GM12872 (cell line): ENCODE results near the gene MEIS1.

Experiments
- TF ChIP-seq, protein P1 (sequence below): IDR thresholded peaks from 3 replicates; pipeline ENCODE4 v1.5.1; 2011; ENCODE audit warnings: low read depth, mild to moderate bottlenecking, low read length, moderate library complexity; ENCODE audit not compliant: insufficient read depth

Gene MEIS1

DNA sequence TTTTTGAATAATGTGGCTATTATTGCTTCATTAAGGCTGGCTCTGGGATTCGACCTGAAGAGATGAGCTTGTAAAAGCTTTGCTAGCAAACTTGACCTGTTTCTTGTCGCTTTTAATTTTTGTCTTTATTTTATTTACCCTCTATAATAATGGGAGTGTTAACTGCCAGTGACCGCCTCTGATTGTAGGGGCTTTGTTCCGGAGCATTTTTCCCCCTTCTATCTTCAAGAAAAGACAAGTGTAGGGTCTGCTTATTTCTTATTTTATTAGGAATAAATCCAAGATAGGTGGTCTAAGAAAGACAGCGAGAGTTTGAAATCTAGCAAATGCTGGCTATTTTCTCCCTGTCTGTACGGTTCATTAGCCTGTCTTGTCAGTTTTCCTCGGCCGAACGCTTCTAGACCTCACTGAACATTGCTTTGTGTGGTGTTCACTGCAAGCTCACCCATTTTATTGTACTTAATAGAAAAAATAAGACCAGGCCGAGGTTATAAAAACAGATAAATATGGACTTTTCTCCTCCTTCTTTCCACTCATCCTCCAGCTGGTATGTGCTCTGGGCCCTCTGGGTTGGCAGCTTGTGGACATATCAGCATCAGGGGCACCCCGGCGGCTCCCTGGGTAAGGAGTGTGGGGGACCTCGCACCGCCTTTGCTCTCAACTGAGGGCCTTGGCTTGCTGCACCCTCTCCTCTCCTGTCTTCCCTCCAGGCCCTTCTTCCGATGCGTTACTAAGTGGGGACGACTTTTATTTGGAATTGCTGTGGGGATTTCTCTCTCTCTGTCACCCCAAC, 8.5 kb downstream of the MEIS1 start:
- TF ChIP-seq, protein P1, sequence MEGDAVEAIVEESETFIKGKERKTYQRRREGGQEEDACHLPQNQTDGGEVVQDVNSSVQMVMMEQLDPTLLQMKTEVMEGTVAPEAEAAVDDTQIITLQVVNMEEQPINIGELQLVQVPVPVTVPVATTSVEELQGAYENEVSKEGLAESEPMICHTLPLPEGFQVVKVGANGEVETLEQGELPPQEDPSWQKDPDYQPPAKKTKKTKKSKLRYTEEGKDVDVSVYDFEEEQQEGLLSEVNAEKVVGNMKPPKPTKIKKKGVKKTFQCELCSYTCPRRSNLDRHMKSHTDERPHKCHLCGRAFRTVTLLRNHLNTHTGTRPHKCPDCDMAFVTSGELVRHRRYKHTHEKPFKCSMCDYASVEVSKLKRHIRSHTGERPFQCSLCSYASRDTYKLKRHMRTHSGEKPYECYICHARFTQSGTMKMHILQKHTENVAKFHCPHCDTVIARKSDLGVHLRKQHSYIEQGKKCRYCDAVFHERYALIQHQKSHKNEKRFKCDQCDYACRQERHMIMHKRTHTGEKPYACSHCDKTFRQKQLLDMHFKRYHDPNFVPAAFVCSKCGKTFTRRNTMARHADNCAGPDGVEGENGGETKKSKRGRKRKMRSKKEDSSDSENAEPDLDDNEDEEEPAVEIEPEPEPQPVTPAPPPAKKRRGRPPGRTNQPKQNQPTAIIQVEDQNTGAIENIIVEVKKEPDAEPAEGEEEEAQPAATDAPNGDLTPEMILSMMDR: no peak

GRCh38 chr2:66443979-66444861, 9.3 kb downstream of the MEIS1 start:
- TF ChIP-seq, protein P1: no peak

GRCh38 chr2:66445076-66445924, 10.4 kb downstream of the MEIS1 start:
- TF ChIP-seq, protein P1: no peak

DNA sequence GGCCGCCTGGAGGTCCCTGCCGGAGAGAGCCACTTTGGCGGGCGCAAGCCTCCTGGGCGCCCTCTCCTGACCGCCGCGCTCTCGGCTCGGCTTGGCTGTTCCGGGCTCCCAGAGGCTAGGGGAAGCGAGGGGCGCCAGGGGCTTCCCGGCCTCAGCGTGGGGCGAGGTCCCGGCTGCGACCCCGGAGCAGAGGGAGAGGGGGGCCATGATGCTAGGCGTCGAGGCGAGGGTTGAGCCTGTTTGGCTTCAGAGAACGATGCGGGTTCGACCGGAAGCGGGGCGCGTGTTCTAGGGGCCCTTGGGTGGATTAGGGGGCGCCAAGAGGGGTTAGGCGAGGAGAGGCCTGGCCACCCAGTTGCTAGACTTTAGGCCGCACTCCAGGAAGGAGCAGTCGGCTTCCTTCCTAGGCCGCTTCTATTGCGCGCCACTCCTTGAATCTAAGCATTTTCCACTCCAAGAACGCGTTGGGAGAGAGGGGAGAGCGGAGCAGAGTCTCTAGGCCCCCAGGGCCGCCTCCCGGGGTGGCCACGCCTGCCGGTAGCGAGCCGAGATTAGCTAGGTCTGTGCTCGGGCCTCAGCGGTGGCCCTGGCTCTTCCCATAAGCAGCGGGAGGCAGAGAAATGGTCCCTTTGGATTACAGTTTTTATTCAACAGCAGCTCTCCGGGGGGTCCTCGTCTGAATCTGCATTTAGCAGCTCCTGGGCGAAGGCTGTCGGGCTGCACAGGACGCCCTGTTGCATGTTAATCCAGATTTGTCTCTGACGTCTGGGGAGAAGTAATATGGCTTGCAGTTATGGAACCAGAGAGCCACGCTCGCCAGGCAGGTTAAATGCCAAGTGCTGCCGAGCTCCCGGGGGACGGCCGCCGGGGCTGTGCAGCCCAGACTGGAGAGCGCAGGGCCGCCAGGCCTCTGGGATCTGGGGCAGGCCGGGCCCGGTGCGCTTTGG, 11.3 kb downstream of the MEIS1 start:
- TF ChIP-seq, protein P1: no peak

DNA sequence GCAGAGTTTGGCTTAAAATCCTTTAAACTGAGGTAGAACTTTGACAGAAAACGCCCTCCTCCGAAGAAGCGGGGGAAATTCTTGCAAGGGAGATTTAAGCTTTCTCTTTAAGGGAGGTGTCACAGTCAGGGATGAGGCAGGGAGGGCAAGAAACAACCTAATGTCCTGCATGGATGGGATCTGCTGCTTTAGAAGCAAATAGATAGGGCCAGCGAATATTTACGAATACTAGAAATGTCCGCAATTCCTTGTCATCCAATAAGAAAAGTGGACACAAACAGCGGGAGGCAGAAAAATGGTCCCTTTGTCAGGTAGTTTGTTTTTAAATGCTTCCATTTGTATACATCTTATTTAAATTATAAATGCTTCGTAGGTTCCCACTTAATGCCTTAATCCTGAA, 12.0 kb downstream of the MEIS1 start:
- TF ChIP-seq, protein P1: no peak

DNA sequence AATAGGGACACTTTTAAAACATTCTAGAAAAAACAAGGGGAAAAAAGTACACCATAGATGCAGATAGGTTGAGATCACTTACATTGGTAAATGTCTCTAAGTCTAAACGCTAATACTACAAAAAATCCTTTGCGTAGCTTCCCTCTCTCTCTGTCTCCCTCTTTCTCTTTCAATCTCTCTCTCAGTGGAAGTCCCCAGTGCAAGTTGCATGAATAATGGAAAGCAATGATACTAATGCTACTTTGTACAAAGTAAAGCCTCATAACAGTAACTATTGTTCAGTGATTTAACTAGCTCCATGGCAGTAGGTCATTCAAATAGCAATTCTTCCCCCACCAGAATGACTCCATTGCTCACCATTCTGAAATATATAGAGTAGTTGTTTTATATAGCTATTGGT, 12.8 kb downstream of the MEIS1 start:
- TF ChIP-seq, protein P1: no peak
